HEK293 (cell line): ENCODE measurements around the gene PACRG.

Source experiments
- CTCF ChIA-PET: fragments of 350-600 bp; formaldehyde crosslinking; extraction: SDS; loops from one replicate; lab custom pipeline; 2021; ENCODE audit warnings: antibody characterized with exemption; lab: Yijun Ruan, JAX
- POLR2A ChIA-PET: fragments of 300-600 bp; formaldehyde crosslinking; extraction: SDS; loops from one replicate; lab custom pipeline; 2020; ENCODE audit warnings: antibody characterized with exemption, inconsistent platforms; lab: Yijun Ruan, JAX
- H3K27ac ChIP-seq: fragments of 200-500 bp; sonication (Bioruptor generic); 2 replicates; pipeline ENCODE4 v1.5.1; 2014; ENCODE audit warnings: low read depth, low read length, control low read depth, inconsistent platforms; ENCODE audit errors: extremely low read depth
- H3K36me3 ChIP-seq, 2 experiments: fragments of 200-500 bp in 1 of 2; sonication (Bioruptor generic) in 1 of 2; 1 replicate in 1 of 2; 2 replicates in 1 of 2; pipeline ENCODE4 v1.5.1; 2014 to 2017; ENCODE audit warnings: inconsistent platforms in 2 of 2, low read length in 2 of 2; ENCODE audit not compliant: control insufficient read depth in 2 of 2, insufficient read depth in 1 of 2
- H3K4me1 ChIP-seq: fragments of 200-500 bp; sonication (Bioruptor generic); 2 replicates; pipeline ENCODE4 v1.5.1; 2014; ENCODE audit warnings: mild to moderate bottlenecking, low read length, inconsistent platforms; ENCODE audit not compliant: control insufficient read depth, insufficient read depth
- H3K4me3 ChIP-seq: 2 replicates; pipeline ENCODE4 v1.5.1; 2011; ENCODE audit warnings: low read depth, mild to moderate bottlenecking, control low read depth, low read length, moderate library complexity
- H3K9me3 ChIP-seq: fragments of 200-500 bp; sonication (Bioruptor generic); 2 replicates; pipeline ENCODE4 v1.5.1; 2014; ENCODE audit warnings: low read depth, low read length, inconsistent platforms; ENCODE audit not compliant: control insufficient read depth, insufficient read depth
- BCL11A ChIP-seq: fragments of 450-650 bp; formaldehyde crosslinking; IDR thresholded peaks from 2 replicates; pipeline ENCODE4 v1.5.1; 2016; ENCODE audit warnings: low read depth, missing biosample characterization, missing genetic modification characterization
- GLIS2 ChIP-seq: fragments of 450-650 bp; formaldehyde crosslinking; IDR thresholded peaks from 2 replicates; pipeline ENCODE4 v1.5.1; 2016; ENCODE audit warnings: missing biosample characterization, missing genetic modification characterization
- KLF1 ChIP-seq: fragments of 450-650 bp; formaldehyde crosslinking; IDR thresholded peaks from 2 replicates; pipeline ENCODE4 v1.5.1; 2016; ENCODE audit warnings: missing biosample characterization, missing genetic modification characterization
- SETDB1 ChIP-seq: IDR thresholded peaks from one replicate; pipeline ENCODE4 v1.6.1; 2017; ENCODE audit warnings: mild to moderate bottlenecking, low read length, moderate library complexity, mixed read lengths; ENCODE audit not compliant: insufficient read length
- WT1 ChIP-seq: fragments of 450-650 bp; formaldehyde crosslinking; IDR thresholded peaks from 2 replicates; pipeline ENCODE4 v1.5.1; 2016; ENCODE audit warnings: missing biosample characterization, missing genetic modification characterization
- ZBTB17 ChIP-seq: fragments of 450-650 bp; formaldehyde crosslinking; IDR thresholded peaks from 2 replicates; pipeline ENCODE4 v1.5.1; 2016; ENCODE audit warnings: missing biosample characterization, missing genetic modification characterization
- ZBTB20 ChIP-seq: fragments of 450-650 bp; formaldehyde crosslinking; IDR thresholded peaks from 2 replicates; pipeline ENCODE4 v1.5.1; 2016; ENCODE audit warnings: missing biosample characterization, missing genetic modification characterization
- ZFP37 ChIP-seq: fragments of 450-650 bp; formaldehyde crosslinking; IDR thresholded peaks from 2 replicates; pipeline ENCODE4 v1.5.1; 2016; ENCODE audit warnings: missing biosample characterization, missing genetic modification characterization
- ZNF112 ChIP-seq: fragments of 450-650 bp; formaldehyde crosslinking; IDR thresholded peaks from 2 replicates; pipeline ENCODE4 v1.5.0; 2017; ENCODE audit warnings: missing biosample characterization, missing genetic modification characterization
- ZNF132 ChIP-seq: fragments of 450-650 bp; formaldehyde crosslinking; IDR thresholded peaks from 2 replicates; pipeline ENCODE4 v1.5.1; 2017; ENCODE audit warnings: missing biosample characterization, missing genetic modification characterization, borderline replicate concordance
- ZNF138 ChIP-seq: fragments of 450-650 bp; formaldehyde crosslinking; IDR thresholded peaks from 2 replicates; pipeline ENCODE4 v1.5.1; 2016; ENCODE audit warnings: missing biosample characterization, missing genetic modification characterization, borderline replicate concordance
- ZNF140 ChIP-seq: fragments of 450-650 bp; formaldehyde crosslinking; IDR thresholded peaks from 2 replicates; pipeline ENCODE4 v1.5.1; 2016; ENCODE audit warnings: missing biosample characterization, missing genetic modification characterization
- ZNF157 ChIP-seq: fragments of 450-650 bp; formaldehyde crosslinking; IDR thresholded peaks from 2 replicates; pipeline ENCODE4 v1.5.1; 2016; ENCODE audit warnings: missing biosample characterization, missing genetic modification characterization
- ZNF202 ChIP-seq: fragments of 450-650 bp; formaldehyde crosslinking; IDR thresholded peaks from 2 replicates; pipeline ENCODE4 v1.5.1; 2016; ENCODE audit warnings: missing biosample characterization, missing genetic modification characterization, borderline replicate concordance
- ZNF221 ChIP-seq: fragments of 450-650 bp; formaldehyde crosslinking; IDR thresholded peaks from 2 replicates; pipeline ENCODE4 v1.5.1; 2017; ENCODE audit warnings: missing biosample characterization, missing genetic modification characterization, borderline replicate concordance
- ZNF23 ChIP-seq: fragments of 450-650 bp; formaldehyde crosslinking; IDR thresholded peaks from 2 replicates; pipeline ENCODE4 v1.5.1; 2016; ENCODE audit warnings: missing biosample characterization, missing genetic modification characterization, borderline replicate concordance
- ZNF292 ChIP-seq: fragments of 450-650 bp; formaldehyde crosslinking; IDR thresholded peaks from 2 replicates; pipeline ENCODE4 v1.5.1; 2016; ENCODE audit warnings: low read depth, missing biosample characterization, missing genetic modification characterization, borderline replicate concordance
- ZNF335 ChIP-seq: fragments of 450-650 bp; formaldehyde crosslinking; conservative IDR thresholded peaks from 2 replicates; pipeline ENCODE4 v1.5.1; 2016; ENCODE audit warnings: missing biosample characterization, missing genetic modification characterization
- ZNF350 ChIP-seq: fragments of 450-650 bp; formaldehyde crosslinking; IDR thresholded peaks from 2 replicates; pipeline ENCODE4 v1.5.0; 2017; ENCODE audit warnings: missing biosample characterization, mild to moderate bottlenecking, missing genetic modification characterization
- ZNF510 ChIP-seq: fragments of 450-650 bp; formaldehyde crosslinking; IDR thresholded peaks from 2 replicates; pipeline ENCODE4 v1.5.1; 2018; ENCODE audit warnings: mild to moderate bottlenecking, missing genetic modification characterization, missing biosample characterization; ENCODE audit not compliant: insufficient replicate concordance
- ZNF610 ChIP-seq: fragments of 450-650 bp; formaldehyde crosslinking; IDR thresholded peaks from 2 replicates; pipeline ENCODE4 v1.5.1; 2016; ENCODE audit warnings: missing biosample characterization, missing genetic modification characterization, borderline replicate concordance
- ZNF654 ChIP-seq: fragments of 450-650 bp; formaldehyde crosslinking; IDR thresholded peaks from 2 replicates; pipeline ENCODE4 v1.5.1; 2016; ENCODE audit warnings: low read depth, missing biosample characterization, missing genetic modification characterization
- ZNF701 ChIP-seq: fragments of 450-650 bp; formaldehyde crosslinking; IDR thresholded peaks from 2 replicates; pipeline ENCODE4 v1.5.1; 2016; ENCODE audit warnings: missing biosample characterization, missing genetic modification characterization
- ZNF830 ChIP-seq: fragments of 450-650 bp; IDR thresholded peaks from 2 replicates; pipeline ENCODE4 v1.5.0; 2018; ENCODE audit warnings: missing biosample characterization, missing genetic modification characterization, low read depth, mild to moderate bottlenecking, moderate library complexity
- ZNF837 ChIP-seq: fragments of 450-650 bp; formaldehyde crosslinking; IDR thresholded peaks from 2 replicates; pipeline ENCODE4 v1.5.1; 2016; ENCODE audit warnings: missing biosample characterization, missing genetic modification characterization
- ZNF843 ChIP-seq: fragments of 450-650 bp; formaldehyde crosslinking; IDR thresholded peaks from 2 replicates; pipeline ENCODE4 v1.5.1; 2016; ENCODE audit warnings: missing biosample characterization, missing genetic modification characterization
- ZSCAN16 ChIP-seq: fragments of 450-650 bp; formaldehyde crosslinking; IDR thresholded peaks from 2 replicates; pipeline ENCODE4 v1.5.1; 2016; ENCODE audit warnings: missing biosample characterization, missing genetic modification characterization
- TF ChIP-seq, protein P1 (sequence below): fragments of 450-650 bp; formaldehyde crosslinking; IDR thresholded peaks from 2 replicates; pipeline ENCODE4 v1.5.1; 2016; ENCODE audit warnings: missing biosample characterization, missing genetic modification characterization
- TF ChIP-seq, protein P2 (sequence below): fragments of 450-650 bp; formaldehyde crosslinking; IDR thresholded peaks from 2 replicates; pipeline ENCODE4 v1.5.1; 2016; ENCODE audit warnings: missing biosample characterization, missing genetic modification characterization, low read depth
- TF ChIP-seq, protein P3 (sequence below): fragments of 450-650 bp; formaldehyde crosslinking; IDR thresholded peaks from 2 replicates; pipeline ENCODE4 v1.5.1; 2016; ENCODE audit warnings: missing biosample characterization, missing genetic modification characterization
- TF ChIP-seq, protein P4 (sequence below): fragments of 450-650 bp; IDR thresholded peaks from 2 replicates; pipeline ENCODE4 v1.5.1; 2018; ENCODE audit warnings: missing biosample characterization, mild to moderate bottlenecking, missing genetic modification characterization

The PACRG gene

DNA sequence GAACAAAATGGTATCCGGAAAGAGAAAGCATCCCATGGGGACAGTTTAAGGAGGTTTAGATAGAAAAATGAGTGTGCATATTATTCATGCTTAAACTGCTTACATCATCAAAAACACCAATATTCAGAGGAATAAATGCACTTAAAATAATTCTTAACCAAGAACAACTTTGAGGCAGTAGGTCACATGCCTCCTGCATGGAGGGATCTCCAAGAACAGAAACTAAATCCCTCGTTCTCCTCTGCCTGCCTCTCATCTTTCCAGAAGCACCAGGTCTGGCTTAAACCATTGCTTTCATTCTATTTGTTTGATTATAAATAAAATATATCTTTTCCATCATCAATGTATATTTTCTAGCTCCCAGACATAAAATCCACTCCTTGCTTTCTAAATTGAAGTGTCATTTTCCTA lies 583.2 kb downstream of the PACRG start:
- H3K9me3 ChIP-seq, result no peaks in the 10 kb centered on the region
- ChIA-PET POLR2A (no interaction called here), CTCF (no interaction called here)
- no peak overlapping the region for H3K27ac ChIP-seq
- no peak overlapping the region for H3K4me3 ChIP-seq
- H3K36me3 ChIP-seq, result no peaks in the 10 kb centered on the region
- H3K4me1 ChIP-seq, result no peaks in the 10 kb centered on the region
- TF ChIP-seq, protein P1, sequence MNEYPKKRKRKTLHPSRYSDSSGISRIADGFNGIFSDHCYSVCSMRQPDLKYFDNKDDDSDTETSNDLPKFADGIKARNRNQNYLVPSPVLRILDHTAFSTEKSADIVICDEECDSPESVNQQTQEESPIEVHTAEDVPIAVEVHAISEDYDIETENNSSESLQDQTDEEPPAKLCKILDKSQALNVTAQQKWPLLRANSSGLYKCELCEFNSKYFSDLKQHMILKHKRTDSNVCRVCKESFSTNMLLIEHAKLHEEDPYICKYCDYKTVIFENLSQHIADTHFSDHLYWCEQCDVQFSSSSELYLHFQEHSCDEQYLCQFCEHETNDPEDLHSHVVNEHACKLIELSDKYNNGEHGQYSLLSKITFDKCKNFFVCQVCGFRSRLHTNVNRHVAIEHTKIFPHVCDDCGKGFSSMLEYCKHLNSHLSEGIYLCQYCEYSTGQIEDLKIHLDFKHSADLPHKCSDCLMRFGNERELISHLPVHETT (tag by site-specific recombination), result no peak
- TF ChIP-seq ZNF335 (no peak), ZFP37 (tag by site-specific recombination) (no peak), ZNF132 (tag by site-specific recombination) (no peak), ZNF23 (tag by site-specific recombination) (no peak), ZNF610 (tag by site-specific recombination) (no peak), ZNF830 (tag by site-specific recombination) (no peak), ZNF843 (no peak), ZNF138 (tag by site-specific recombination) (no peak), ZNF292 (tag by site-specific recombination) (no peak), ZNF510 (tag by site-specific recombination) (no peak), ZNF157 (tag by site-specific recombination) (no peak), WT1 (tag by site-specific recombination) (no peak), ZNF202 (tag by site-specific recombination) (no peak), KLF1 (tag by site-specific recombination) (no peak), ZNF837 (no peak), ZNF140 (no peak)
- TF ChIP-seq, protein P2, sequence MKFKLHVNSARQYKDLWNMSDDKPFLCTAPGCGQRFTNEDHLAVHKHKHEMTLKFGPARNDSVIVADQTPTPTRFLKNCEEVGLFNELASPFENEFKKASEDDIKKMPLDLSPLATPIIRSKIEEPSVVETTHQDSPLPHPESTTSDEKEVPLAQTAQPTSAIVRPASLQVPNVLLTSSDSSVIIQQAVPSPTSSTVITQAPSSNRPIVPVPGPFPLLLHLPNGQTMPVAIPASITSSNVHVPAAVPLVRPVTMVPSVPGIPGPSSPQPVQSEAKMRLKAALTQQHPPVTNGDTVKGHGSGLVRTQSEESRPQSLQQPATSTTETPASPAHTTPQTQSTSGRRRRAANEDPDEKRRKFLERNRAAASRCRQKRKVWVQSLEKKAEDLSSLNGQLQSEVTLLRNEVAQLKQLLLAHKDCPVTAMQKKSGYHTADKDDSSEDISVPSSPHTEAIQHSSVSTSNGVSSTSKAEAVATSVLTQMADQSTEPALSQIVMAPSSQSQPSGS (tag by site-specific recombination), result no peak
- TF ChIP-seq, protein P3, sequence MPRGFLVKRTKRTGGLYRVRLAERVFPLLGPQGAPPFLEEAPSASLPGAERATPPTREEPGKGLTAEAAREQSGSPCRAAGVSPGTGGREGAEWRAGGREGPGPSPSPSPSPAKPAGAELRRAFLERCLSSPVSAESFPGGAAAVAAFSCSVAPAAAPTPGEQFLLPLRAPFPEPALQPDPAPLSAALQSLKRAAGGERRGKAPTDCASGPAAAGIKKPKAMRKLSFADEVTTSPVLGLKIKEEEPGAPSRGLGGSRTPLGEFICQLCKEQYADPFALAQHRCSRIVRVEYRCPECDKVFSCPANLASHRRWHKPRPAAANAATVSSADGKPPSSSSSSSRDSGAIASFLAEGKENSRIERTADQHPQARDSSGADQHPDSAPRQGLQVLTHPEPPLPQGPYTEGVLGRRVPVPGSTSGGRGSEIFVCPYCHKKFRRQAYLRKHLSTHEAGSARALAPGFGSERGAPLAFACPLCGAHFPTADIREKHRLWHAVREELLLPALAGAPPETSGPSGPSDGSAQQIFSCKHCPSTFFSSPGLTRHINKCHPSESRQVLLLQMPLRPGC (tag by site-specific recombination), result no peak
- TF ChIP-seq, all 188 proteins: peak for 0

DNA sequence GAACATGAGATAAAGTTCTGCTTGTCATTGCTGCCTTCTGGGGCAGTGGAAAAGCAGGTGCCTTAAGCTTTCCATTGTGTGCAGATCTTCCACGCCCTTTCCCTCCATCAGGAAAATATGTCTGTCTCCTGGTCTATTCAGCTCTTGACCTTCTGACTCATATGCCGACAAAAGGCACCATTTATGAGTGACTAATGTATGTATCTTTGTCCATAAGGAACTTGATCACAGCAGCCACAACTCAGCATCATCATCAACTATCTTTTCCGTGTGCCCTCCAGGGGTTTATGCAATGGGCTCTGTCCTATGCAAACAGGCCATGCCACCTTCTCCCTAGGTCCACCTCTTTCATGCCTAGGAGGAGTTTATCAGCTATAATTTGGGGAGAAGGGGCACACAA lies 584.1 kb downstream of the PACRG start:
- no peak overlapping the region for H3K27ac ChIP-seq
- H3K4me3 ChIP-seq, result no peak overlapping the region
- no peaks in the 10 kb centered on the region for H3K36me3 ChIP-seq
- CTCF ChIA-PET, result no interaction called here
- TF ChIP-seq, protein P1 (tag by site-specific recombination), result no peak
- TF ChIP-seq ZBTB20 (tag by site-specific recombination), result no peak
- no peak for TF ChIP-seq ZNF350 (tag by site-specific recombination)
- TF ChIP-seq ZBTB17, result no peak
- no peak for TF ChIP-seq ZNF157 (tag by site-specific recombination)
- TF ChIP-seq ZNF221, result no peak
- TF ChIP-seq ZNF112 (tag by site-specific recombination), result no peak
- no peak for TF ChIP-seq ZNF701 (tag by site-specific recombination)
- no peak for TF ChIP-seq SETDB1
- TF ChIP-seq ZSCAN16 (tag by site-specific recombination), result no peak
- TF ChIP-seq ZNF654 (tag by site-specific recombination), result no peak
- TF ChIP-seq, protein P4, sequence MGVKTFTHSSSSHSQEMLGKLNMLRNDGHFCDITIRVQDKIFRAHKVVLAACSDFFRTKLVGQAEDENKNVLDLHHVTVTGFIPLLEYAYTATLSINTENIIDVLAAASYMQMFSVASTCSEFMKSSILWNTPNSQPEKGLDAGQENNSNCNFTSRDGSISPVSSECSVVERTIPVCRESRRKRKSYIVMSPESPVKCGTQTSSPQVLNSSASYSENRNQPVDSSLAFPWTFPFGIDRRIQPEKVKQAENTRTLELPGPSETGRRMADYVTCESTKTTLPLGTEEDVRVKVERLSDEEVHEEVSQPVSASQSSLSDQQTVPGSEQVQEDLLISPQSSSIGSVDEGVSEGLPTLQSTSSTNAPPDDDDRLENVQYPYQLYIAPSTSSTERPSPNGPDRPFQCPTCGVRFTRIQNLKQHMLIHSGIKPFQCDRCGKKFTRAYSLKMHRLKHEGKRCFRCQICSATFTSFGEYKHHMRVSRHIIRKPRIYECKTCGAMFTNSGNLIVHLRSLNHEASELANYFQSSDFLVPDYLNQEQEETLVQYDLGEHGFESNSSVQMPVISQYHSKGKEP (tag by site-specific recombination), result no peak
- TF ChIP-seq GLIS2 (tag by site-specific recombination), result no peak
- no peak for TF ChIP-seq BCL11A (tag by site-specific recombination)
- TF ChIP-seq, all 188 proteins: peak for 0
- H3K9me3 ChIP-seq, result no peaks in the 10 kb centered on the region
- POLR2A ChIA-PET, result no interaction called here
- H3K4me1 ChIP-seq, result no peaks in the 10 kb centered on the region
